GM18502 (cell line): ENCODE results near the gene DHFR.
"Not testable (repeated sequence)": the region's sequence is repeated elsewhere in the genome, so short reads cannot be mapped to it uniquely, and the experiment has no call there.

Experiments
- ATAC-seq: cut with Tn5 transposase; IDR thresholded peaks from one replicate; pipeline ENCODE4 v1.9.1; 2021; ENCODE audit warnings: mild to moderate bottlenecking; ENCODE audit not compliant: unreplicated experiment, poor library complexity

The DHFR gene

DNA sequence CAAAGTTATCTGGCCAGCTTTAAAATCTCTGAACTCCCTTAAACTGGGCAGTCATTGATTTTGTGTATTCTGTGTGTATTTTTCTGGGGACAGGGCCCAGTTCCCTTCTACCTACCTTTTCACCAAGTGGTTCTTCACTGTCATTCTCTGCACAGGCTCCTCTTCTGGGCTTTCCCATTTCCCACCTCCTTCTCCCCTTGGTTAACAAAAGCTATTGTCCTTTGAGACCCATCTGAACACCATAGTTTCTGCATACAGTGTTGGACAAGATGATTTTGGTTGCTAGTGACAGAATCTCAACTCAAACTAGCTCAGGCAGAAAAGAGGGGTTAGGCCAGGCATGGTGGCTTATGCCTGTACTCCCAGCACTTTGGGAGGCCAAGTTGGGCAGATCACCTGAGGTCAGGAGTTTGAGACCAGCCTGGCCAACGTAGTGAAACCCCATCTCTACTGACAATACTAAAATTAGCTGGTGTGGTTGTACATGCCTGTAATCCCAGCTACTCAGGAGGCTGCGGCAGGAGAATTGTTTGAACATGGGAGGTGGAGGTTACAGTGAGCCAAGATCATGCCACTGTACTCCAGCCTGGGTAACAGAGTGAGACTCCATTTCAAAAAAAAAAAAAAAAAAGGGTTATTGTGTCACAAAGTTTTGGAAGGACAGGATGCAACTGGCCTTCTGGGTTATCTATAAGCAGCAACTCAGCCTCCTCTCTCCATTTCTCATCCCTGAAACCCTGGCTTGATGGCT, 53.7 kb downstream of the DHFR start:
- no peak for ATAC-seq

DNA sequence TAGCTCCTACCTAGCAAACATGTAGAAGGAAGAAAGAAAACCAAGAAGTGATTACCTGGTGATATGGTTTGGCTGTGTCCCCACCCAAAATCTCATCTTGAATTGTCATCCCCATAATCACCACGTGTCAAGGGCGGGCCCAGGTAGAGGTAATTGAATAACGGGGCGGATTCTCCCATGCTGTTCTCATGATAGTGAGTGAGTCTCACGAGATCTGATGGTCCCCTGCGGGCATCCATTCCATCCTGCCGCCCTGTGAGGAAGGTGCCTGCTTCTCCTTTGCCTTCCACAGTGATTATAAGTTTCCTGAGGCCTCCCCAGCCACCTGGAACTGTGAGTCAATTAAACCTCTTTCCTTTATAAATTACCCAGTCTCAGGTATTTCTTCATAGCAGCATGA, 57.3 kb downstream of the DHFR start:
- no peak for ATAC-seq

DNA sequence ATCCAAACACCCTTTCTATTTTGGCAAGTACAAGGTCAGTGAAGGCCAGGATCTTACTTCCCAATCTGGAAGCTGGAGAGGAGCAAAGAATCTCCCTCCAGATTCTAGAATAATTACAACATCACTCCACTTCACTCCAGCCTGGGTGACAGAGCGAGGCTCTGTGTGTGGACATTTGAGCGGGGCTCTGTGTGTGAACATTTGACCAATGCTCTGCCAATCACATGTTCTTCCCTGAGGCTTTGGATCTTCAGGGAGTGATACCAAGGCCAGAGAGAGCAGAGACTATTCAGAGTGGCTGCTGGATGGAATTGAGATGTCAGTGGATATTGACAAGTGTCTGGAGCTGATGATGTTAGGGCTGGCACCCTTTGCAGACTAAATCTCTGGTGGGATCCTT, 60.0 kb downstream of the DHFR start:
- no peak for ATAC-seq

DNA sequence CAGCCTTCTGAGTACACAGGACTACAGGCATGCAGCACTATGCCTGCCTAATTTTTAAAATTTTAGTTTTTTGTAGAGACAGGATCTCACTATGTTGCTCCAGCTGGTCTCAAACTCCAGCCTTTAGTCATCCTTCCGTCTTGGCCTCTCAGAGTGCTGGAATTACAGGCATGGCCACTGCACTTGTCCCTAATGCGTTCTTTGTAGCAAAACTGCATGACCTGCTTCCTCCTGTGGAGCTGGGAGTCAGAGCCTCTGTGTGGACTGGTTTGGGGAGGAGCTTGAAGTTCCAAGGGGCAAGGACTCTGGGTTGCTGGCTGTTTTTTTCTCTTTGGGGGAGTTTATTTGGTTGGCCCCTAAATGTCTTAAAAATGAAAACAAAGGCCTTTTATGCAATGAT, 62.0 kb downstream of the DHFR start:
- no peak for ATAC-seq

DNA sequence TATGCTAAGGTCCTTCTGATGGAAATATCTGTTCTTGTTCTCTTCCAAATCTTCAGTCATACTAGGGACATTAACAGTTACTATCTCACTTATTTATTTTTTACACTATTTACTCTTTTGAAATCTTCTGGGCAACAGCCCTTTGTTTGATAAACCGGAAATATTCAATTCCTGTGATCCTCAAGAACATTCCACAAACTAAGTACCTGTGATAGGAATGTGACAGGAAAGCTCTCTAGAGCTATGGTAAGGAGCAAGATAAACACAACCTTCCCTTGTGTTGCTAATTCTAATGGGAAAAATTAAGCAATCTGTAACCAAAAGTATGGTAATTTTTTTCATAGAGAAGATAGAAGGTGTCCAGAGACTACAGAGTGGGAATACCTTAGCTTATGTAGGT, 62.7 kb downstream of the DHFR start:
- ATAC-seq = no peak

DNA sequence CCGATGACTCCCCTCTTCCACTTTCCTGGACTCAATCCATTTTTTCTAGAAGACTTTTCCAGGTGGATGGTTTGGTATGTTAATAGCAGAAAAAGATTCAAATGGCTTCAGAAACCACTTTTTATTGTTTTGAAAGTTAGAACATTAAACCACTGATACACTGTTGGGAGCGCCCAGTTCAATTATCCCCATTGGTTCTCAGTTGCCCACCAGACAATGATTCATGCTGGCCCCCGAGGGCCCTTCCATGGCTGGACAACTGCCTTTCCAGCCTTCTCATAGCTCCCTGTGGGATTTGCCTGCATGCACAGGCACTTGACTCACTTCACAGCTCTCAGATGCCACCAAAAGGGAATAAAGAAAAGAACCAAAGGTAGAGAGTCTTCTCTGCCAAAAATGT, 63.4 kb downstream of the DHFR start:
- no peak for ATAC-seq

DNA sequence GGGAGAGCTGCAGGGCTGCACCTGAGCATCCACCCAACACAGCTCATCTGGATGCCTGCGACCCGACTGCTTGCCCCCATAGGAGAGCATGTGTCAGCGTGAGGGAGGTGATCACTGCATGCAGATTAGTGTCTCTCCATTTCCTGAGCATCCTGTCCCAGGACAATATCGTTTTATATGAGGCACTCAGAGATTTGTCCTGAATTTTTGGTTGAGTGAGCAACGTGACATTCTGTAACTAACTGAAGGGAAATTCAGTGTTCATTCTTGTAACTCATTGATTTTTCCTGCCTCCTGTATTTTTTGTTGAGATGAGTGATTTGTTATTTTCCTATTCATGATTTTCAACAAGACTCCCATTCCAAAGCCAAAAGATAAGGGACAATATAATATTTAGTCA, 64.0 kb downstream of the DHFR start:
- ATAC-seq = no peak

DNA sequence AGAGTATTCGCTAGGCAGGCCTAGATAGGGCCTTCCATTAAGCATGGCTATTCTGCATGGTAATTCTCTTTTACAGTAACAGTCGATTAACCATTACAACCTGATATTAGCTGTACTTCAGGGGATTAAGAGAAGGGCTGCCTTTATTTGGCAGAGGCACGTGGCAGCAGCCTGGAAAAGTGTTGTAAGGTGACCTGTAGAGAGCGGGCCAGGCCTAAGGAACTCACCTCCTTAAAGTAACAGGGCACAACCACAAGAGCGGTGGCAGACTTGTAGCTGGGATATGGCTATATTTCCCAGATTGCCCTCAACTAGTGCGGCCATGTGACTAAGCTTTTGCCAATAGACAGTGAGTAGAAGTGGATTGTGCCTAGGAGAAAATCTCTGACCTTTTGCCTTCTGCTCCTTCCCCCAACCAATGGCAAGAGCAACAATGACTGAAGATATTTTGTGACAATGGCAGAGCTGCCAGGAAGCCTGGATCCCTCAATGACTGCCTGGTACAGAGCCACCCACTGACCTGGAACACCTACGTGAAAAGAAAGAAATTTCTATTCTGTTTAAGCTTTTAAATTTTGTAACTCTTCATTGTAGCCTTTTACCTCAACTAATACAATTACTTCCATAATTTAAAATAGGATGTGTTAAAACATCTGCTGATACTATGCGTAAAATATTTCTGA, 65.8 kb downstream of the DHFR start:
- ATAC-seq = no peak

DNA sequence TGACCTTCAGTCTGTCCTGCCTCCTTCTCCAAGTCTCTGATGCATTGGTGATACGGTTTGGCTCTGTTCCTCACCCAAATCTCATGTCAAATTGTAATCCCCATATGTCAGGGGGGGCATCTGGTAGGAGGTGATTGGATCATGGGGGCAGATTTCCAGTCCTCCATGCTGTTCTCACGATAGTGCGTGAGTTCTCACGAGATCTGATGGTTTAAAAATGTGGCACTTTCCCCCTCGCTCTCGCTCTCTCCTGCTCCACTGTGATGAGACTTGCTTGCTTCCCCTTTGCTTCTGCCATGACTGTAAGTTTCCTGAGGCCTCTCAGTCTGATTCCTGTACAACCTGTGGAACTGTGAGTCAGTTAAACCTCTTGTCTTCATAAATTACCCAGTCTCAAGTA, 70.0 kb downstream of the DHFR start:
- ATAC-seq = no peak

DNA sequence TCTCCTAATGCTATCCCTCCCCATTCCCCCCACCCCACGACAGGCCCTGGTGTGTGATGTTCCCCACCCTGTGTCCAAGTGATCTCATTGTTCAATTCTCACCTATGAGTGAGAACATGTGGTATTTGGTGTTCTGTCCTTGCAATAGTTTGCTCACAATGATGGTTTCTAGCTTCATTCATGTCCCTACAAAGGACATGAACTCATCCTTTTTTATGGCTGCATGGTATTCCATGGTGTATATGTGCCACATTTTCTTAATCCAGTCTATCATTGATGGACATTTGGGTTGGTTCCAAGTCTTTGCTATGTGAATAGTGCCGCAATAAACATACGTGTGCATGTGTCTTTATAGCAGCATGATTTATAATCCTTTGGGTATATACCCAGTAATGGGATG, 74.5 kb downstream of the DHFR start:
- not testable (repeated sequence) for ATAC-seq

DNA sequence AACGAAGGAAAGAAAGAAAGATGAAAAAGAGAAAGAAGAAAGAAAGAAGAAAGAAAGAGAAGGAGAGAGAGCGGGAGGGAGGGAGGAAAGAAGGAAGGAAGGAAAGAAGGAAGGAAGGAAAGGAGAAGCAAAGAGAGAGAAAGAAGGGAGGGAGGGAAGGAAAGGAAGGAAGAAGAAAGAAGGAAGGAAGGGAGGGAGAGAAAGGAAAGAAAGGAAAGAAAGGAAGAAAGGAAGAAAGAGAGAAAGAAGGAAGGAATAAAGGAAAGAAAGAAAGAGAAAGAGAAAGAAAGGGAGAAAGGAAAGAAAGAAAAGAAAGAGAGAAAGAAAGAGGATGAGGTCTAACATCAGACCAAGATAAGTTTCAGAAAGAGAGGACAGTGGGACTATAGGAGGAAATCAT, 75.7 kb downstream of the DHFR start:
- no peak for ATAC-seq

DNA sequence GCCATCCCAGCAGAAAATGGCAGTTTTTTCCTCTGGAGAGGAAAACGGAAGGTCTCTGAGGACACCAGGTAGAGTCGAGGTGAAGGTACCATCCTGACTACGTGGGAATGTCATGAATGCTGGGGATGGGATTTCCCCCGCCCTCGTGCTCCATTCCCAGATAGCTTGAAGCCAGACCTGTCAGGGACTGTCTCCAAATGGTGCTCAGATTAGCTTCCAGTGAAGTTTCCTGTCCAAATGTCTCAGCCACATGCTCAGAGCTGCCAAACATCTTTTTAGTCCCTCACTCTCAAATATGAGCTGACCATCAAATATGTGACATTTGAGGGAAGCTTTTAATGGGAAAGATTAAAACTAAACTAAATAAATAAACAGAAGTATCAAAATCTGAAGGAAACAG, 77.1 kb downstream of the DHFR start:
- no peak for ATAC-seq

DNA sequence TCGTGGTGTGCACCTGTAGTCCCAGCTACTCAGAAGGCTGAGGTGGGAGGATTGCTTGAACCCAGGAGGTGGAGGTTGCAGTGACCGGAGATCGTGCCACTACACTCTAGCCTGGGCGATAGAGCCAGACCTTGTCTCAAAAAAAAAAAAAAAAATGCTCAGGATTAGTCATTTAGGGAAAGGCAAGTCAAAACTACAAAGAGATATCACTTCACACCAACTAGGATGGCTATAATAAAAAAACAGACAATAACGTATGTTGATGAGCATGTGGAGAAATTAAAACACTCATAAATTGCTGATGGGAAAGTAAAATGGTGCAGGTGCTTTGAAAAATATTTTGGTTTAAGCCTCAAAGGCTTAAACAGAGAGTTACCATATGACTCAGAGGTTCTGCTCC, 78.4 kb downstream of the DHFR start:
- no peak for ATAC-seq
